HG03460 (cell line): ENCODE measurements around the gene GSTO1.
"Not testable (repeated sequence)": the region's sequence is repeated elsewhere in the genome, so short reads cannot be mapped to it uniquely, and the experiment has no call there.

Source experiments
- ATAC-seq: cut with Tn5 transposase; IDR thresholded peaks from one replicate; pipeline ENCODE4 v1.9.1; 2021; ENCODE audit not compliant: unreplicated experiment

Gene GSTO1

DNA sequence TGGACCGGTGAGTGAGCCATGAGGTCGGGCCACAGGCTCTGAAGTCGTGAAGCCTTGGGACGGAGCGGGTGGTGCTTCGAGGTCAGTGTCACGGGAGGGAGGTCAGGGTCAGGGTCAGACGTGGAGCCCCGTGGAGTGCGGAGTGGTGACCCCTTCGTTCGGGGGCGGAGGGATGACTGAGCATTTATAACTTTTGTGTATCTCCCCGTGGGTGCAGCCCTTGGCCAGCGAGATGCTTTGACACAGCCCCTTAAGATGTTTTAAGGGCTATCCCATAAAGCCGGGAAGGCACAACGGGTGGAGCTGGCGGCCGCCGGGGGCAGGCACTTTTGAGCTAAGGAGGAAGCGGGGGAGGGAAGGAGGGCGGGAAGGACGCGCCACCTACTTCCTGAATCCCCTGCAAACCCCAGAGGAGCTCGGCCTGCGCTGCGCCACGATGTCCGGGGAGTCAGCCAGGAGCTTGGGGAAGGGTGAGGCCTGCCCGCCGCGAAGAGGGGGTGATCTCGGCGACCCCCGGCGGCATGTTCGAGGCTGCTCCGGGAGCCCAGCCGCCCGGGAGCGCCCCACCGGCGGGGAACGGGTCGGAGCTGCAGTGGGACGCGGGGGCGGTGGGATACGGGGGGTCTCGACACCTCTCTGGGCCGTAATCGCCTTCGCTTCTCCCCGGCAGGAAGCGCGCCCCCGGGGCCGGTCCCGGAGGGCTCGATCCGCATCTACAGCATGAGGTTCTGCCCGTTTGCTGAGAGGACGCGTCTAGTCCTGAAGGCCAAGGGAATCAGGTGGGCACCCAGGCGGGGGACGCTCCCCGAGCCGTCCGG lies at the start of gene GSTO1:
GSTO1 (plus strand) TSS at position 400 of the 818 bp plus-strand sequence; CDS start at position 437, 37 bp downstream.
- ATAC-seq: peak; percentile 87

DNA sequence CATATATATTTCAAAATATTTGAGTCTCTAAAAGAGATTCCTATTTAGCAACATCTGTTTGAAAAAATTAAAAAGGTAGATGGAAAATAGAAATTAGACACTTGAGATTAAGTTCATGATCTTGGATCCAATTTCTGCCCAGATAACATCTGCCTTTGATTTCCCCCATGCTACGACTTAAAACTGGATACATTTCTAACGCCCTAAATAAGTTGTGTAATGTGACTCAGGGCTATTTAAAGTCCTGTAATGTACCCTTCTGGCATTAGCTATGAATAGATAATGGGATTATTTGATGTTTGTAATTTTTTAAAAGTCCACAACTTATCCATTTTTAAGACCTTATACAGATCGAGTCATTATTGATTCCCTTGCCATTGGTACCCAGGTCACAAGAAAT lies 46.0 kb upstream of the GSTO1 start:
- ATAC-seq: no peak

- no peak for ATAC-seq
These were observed 45.0 kb upstream of the GSTO1 start for GRCh38 chr10:104209575-104210198.

GRCh38 chr10:104216631-104217030 lies 38.1 kb upstream of the GSTO1 start:
- ATAC-seq: no peak

DNA sequence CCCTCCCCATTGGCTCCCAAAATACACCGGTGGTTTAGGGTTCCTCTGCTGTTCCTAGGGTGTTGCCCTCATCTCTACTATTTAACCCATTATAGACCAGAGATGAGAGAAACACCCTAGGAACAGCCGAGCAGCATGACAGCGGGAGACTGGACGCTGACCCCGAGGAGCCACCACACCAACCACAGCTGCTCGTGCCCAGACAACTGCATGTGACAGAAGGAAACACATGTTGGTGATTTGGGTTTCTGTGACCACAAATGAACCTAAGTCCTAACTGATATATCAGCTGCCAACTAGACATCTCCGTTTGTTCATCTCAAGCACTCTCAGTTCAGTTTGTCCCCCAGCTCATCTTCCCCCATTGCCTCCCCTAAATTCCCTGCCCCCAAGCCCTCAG lies 35.9 kb upstream of the GSTO1 start:
- no peak for ATAC-seq

DNA sequence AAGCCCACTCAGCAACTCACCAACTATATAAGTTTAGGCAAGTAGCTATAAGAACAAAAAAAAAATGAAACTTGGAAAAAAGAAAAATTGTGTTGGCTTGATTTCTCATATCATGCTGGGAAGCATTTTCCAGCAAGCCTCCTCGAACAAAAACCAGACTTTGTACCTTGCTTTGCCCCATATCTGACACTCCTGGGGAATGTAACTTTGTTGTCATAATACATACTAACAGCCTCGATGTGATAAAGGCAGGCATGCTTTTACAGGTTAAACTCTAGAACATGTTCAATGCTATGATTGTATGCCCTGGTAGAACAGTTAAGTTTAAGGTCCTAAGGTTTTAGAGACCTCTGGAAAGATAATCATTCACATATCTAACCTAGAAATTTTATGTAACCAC lies 34.2 kb upstream of the GSTO1 start:
- ATAC-seq: no peak

- ATAC-seq: no peak
These were observed 31.4 kb upstream of the GSTO1 start for GRCh38 chr10:104223304-104223703.

- no peak for ATAC-seq
These were observed 24.2 kb upstream of the GSTO1 start for GRCh38 chr10:104230490-104230889.

DNA sequence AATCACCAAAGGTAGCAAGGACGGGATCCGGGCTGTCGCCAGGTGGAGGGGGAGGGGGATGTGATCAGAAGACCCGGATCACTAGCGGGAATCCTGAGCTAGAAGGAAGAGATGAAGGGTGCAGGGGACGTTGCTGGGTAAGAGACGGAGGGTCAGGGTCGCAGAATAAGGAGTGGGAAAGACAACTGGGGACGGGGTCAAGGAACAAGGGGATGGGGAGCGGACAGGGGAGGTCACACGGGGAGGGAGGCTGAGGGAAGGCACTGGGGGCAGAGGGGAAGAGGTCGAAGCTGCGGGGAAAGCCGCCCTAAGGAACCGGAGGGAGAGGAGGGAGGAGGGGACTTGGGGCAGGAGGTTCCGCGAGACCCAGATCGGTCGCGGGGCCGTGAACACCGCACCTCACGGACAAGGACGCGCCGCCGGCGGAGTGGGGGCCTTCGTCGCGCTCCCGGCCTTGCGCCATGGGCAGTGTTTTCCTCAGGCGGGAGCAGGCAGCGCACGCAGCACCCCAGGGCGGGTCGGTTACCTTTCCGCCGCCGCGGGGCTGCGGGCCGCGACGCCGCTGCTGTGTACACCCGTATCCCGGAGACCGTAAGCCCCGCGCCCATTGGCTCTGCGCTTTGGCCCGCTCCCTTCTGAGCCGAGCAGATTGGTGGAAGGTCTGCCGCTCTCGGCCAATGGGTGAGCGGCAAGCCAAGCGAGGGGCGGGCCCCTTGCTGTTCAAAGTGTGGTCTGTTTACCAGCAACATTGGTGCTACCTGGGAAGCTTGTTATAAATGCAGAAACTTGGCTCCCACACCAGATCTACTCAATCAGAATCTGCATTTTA lies 22.7 kb upstream of the GSTO1 start, which contains the start of gene CFAP43:
CFAP43 (minus strand) TSS at position 581 of the 829 bp plus-strand sequence; CDS start at position 463, 118 bp downstream.
- peak; percentile 100 for ATAC-seq

DNA sequence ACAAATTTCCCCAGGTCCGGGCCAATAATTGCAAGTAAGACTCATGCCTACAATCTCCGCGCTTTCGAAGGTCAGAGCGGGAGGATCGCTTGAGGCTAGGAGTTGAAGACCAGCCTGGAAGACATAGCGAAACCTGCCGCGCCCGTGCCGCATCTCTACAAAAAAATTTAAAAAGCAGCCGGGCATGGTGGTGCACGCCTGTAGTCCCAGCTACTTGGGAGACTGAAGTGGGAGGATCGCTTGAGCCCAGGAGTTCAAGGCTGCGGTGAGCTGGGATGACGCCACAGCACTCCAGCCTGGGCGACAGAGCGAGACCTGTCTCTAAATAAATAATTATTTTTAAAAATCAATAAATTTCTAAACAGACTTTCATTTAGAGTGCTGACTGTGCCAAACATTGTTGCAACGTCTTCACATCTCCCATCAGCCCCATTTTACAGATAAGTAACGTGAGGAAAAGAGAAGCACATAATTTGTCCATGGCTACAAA lies 22.0 kb upstream of the GSTO1 start:
- no peak for ATAC-seq

- no peak for ATAC-seq
These were observed 20.9 kb upstream of the GSTO1 start for GRCh38 chr10:104233817-104234216.

DNA sequence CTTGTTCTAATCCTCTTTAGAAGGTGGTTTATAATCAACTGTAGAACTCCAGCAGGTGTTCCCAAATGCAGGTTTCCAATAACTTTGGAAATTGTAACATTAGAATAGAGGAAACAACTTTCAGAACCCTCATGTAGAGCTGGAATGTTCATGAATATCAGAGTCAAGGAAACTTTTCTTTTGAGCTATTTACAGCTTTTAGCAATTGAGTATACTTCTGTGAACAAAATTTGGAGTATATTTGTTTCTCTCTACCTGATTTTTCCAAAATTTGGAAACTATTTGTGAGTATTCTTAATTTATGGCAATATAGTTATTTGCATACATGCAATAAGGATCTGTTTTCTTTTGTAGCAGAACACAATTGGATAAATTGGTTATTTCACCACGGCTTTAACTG lies 19.8 kb upstream of the GSTO1 start:
- ATAC-seq: no peak

DNA sequence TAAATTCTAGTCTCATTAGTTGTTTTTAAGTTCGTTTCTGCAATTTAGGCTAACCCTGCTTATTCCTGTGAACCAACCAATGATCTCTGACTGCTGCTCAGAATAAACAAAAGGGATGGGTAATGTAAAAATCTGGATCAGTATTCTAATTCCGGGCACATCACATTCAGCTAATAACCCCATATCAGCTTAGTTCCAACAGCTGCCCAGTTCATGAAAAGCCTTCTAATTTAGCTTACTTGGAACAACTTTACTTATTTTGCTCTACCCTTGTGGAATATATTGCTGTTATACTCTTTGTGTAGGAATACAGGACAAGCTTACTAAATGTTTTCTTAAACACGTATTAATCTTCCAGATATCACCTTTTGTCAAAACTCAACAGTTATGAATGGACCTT lies 18.9 kb upstream of the GSTO1 start:
- ATAC-seq: no peak

DNA sequence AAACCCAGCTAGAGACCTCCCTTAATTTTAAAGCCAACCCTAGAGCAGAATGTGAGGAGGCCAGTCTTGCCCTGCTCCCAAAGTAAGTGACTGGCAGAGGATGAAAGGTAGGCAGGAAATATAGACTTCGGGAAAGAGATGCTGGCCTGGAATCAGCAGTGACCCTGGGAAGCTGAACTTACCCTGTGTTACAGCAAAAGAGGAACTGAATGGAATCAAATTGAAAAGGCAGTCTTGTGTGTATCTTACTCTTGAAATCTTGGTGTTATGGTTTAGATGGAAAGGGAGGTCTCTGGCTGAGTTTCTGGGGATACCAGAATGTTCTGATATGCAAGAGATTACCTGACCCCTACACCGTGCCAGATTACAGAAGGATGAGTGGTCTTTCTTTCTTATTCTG lies 14.6 kb upstream of the GSTO1 start:
- ATAC-seq: no peak

- ATAC-seq: no peak
These were observed 12.1 kb upstream of the GSTO1 start for GRCh38 chr10:104242545-104242944.

- not testable (repeated sequence) for ATAC-seq
These were observed 11.7 kb upstream of the GSTO1 start for GRCh38 chr10:104243009-104243408.

GRCh38 chr10:104243512-104243911 lies 11.2 kb upstream of the GSTO1 start:
- ATAC-seq: no peak

- no peak for ATAC-seq
These were observed 9.5 kb upstream of the GSTO1 start for GRCh38 chr10:104245066-104245632.

GRCh38 chr10:104246976-104247375 lies 7.7 kb upstream of the GSTO1 start:
- ATAC-seq: no peak

DNA sequence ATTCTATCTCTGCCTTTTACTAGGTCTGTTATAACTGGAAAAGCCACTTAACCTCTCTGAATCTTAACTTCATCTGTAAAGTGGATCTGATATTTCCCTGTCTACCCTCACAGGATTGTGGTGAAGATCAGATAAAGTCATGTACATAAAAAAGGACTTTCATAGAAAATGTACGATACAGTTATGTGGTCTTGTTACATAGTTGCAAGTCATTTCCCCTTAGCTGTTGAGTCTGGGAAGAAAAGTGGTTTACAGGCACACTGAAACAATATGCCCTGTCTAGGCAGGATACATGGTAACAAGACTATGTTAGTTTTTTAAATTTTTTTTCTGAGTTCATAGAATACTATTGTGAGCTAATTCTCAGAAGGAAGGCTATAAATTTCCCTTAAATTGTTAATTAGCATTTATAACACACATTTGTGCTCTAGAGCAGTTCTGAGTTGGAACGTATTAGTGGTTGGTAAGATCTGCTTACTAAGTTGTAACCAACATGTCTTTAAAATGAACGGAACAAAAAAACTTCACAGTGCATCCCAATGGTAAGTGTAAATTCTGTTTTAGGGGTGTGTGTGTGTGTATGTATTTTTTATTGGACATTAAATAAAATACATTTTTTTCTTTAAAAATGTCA lies 7.1 kb upstream of the GSTO1 start:
- ATAC-seq: no peak

- ATAC-seq: not testable (repeated sequence)
These were observed 5.8 kb upstream of the GSTO1 start for GRCh38 chr10:104248931-104249330.
